Measurements from ENCODE around the gene PRR5L.

GRCh38 chr11:36464720-36465119 is 168.6 kb downstream of the PRR5L start:
- no peak for TF ChIP-seq POLR2A (IDR thresholded peaks at IDR 0.05)
- TF ChIP-seq CTCF (IDR thresholded peaks at IDR 0.05): no peak
- TF ChIP-seq POLR2AphosphoS5 (IDR thresholded peaks at IDR 0.05): no peak
